HL-60/S4 (cell line): ENCODE results near the gene ABCB8.

Experiments used
- in situ Hi-C: fragments of 300-500 bp; cut with MboI; formaldehyde crosslinking; loops from 2 replicates; pipeline ENCODE4 v1.14.3; 2022; ENCODE audit warnings: low sequenced_read_pairs

Gene ABCB8

DNA sequence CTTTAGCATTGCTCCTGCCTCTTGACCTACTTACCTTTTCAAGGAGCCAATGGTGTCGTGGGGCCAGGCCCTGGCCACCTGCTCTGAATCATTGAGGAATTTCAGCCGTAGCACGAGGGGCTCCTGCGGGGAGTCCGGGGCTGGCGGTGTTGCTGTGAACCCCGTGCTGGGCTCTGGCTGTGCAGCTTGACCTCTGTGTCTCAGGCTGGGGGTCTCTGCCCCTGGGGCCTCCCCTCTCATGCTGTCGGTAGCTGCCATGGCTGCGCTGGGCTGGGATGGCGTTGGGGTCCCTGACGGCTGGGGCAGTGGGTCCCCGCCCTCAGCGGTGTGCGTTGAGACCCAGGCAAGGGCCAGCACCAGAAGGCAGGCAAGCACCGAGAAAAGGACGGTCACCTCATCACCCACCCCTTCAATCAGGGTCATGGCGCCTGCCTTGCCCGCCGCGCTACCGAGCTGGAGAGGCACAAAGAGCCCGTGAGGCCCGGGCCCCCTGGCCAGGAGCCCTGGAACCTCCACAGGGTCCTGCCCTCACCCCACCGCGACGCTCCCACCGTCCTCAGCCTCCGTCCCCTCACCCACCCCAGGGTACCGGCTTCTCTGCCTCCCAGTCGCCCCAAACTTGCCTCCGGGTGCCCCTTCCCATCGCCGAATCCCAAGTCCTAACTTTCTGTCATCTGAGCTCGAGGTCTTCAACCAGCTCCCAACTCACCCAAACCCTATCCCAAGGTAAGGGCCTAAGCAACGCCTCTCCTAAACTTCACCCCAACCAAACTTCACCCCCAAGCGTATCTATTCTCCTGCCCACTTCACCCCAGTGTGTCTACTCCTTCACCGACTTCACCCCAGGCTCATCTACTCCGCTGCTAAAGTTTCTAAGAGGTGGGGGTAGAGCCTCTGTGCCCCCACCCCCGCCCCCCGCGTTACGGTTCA is 54.2 kb downstream of the ABCB8 start:
- in situ Hi-C loops: no loop called here

DNA sequence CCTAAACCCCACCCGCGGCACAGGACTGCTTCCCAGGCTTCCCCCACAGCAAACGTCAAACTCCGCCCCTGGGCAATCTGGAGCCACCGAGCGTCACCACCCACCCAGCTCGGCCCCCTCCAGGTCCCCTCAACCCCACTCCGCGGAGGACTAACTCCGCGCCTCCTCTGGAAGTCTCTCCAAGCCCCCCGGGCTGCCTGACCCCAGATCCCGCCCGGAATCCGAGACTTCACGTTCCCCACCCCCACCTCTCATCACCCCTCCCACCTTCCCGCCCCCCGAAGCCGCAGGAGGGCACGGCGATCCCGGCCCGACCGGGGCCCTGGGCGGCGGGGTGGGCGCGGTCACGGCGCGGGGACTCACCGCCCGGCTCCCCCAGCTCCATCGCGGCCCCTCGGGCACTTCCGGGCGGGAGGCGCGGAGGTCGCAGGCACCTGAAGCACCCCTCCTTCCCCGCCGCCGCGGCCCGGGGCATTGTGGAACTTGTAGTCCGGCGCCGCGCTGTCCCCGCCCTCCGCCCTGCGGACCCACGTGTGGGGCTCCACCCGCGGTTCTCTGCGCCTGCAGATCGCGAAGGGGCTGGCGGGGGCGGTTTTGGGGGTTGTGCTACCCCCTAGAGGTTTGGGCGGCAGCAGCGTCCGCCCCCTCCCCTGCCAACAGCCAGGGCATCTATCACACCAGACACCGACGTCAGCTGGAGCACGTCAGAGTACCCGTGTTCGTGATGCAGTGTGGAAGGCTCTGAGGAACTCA is 55.0 kb downstream of the ABCB8 start, which contains the start of gene TMUB1:
TMUB1 (minus strand) TSS at position 423 of the 753 bp plus-strand sequence. CDS start 930 bp downstream, outside the sequence.
- in situ Hi-C loops: no loop called here

DNA sequence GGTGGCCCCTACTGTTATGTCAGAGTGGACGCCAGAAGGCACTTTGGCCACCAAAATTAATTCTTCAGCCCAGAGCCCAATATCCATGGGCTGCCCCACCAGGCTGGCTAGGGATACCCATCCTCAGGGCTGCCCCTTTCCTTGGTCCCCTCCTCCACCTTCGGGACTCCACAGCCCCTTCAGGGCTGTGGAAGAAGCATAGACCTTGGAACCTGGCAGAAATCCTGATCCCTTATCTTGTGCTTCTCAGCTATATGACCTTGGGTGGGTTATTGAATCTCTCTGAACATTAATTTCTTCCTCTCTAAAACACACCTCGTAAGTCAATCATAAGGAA is 55.5 kb downstream of the ABCB8 start:
- in situ Hi-C loops: no loop called here

DNA sequence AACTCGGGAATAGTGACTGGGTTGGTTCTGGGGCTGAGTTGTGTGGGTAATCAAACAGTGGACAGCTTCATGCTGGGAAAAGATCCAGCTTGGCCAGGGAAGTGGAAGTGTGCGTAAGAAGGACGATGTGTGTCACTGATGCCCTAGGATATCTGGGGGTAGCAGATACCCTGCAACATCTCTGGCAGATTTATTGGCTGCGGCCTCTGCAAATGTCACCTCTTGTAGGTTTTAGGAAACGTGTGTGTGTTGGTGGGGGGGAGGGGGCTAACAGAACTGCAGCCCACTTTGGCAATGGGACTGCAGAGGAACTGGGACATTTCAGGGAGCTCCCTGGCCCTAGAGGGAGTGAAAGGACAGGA is 57.1 kb downstream of the ABCB8 start:
- in situ Hi-C loops: no loop called here

DNA sequence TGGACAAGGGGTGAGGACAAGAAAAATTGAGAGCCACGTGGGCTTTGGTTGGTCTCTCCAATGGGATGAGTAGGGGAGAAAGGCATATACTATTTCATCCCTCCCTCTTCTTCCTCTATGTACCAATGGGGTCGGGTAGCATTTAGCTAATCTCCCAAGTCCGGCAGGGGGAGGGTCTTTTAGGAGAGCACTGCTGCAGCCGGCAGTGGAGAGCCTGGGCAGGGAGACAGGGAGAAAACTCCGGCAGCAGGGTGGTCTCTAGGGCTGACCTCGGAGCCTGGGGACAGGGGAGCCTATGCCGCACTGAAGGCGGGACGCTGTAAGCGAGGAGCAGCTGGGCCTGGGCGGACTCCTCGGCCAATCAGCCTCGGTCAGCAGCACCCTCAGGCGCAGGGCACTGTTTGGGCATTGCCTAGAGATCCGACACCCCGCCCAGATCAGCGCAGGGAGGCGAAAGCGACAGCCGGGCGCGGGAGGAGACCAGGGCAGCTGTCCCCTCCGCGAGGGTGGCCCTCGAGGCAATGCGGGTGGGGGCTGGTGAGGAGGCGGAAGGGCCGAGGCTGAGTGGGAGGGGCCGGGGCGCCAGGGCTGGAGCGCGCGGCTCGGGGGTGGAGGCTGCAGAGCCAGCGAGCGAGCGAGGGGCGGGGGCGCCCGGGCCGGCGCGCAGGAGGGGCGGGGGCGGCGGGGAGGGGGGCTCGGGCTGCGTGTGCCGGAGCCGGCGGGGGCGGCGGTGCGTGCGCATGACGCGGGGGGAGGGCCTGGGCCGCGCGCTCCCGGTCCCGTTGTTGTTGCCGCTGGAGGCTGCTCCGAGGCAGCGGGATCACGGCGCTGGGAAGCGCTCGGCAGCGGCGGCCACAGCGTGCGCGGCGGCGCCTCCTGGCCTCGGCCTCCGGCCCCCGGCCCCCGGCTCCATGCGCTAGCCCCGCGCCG is 57.7 kb downstream of the ABCB8 start, which contains the start of gene AGAP3:
AGAP3 (plus strand) TSS at position 785 of the 930 bp plus-strand sequence. CDS start 267 bp downstream, outside the sequence.
- in situ Hi-C loops: no loop called here

DNA sequence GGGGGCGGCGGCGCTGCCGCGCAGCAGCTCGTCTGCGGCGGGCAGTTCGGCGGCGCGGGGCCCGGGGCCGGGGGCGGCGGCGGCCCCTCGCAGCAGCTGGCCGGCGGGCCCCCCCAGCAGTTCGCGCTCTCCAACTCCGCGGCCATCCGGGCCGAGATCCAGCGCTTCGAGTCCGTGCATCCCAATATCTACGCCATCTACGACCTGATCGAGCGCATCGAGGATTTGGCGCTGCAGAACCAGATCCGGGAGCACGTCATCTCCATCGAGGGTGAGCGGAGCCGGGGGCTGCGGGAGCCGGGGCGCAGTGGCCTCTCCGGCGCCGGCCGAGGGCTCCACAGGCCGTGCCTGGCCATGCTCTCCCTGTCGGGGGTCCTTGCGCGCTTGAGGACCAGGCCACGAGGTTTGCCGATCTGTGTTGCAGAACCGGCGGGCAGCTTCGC is 58.6 kb downstream of the ABCB8 start:
- in situ Hi-C loops: no loop called here

DNA sequence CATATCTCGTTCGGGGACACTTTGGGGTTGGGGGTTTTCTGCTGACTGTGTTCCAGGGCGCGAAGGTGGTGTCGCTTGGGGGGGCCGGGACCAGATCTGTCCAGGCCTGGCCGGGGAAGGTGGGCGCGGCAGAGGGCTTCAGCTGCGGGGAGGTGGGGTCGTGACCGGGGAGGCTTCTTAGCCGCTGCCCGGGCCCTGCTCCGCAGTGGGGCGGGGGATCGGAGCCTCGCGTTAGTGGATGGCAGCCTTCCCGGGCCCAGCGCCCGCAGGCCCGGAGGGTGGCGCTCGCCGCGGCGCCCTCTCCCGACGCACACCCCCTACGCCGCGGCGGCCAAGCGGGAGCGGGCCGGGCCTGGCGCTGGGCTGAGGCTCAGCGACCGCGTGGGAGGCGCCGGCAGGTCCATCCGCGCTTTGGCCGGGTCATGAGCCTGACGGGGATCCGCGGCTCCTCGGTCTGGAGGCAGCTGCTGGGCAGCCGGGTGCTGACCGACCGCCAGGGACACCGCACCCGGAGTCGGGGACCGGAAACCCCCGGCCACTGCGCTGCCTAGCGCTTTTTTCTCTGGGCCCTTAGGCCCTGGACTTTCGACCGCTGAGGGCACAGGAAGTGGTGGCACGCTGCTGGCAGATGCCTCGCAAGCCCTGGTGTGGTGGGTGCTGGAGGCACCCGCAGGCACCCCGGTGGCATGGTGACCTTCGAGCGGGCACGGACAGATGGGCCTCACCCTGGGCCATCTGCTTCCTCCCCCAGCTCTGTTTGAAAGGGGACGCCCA is 59.2 kb downstream of the ABCB8 start:
- in situ Hi-C loops: no loop called here

DNA sequence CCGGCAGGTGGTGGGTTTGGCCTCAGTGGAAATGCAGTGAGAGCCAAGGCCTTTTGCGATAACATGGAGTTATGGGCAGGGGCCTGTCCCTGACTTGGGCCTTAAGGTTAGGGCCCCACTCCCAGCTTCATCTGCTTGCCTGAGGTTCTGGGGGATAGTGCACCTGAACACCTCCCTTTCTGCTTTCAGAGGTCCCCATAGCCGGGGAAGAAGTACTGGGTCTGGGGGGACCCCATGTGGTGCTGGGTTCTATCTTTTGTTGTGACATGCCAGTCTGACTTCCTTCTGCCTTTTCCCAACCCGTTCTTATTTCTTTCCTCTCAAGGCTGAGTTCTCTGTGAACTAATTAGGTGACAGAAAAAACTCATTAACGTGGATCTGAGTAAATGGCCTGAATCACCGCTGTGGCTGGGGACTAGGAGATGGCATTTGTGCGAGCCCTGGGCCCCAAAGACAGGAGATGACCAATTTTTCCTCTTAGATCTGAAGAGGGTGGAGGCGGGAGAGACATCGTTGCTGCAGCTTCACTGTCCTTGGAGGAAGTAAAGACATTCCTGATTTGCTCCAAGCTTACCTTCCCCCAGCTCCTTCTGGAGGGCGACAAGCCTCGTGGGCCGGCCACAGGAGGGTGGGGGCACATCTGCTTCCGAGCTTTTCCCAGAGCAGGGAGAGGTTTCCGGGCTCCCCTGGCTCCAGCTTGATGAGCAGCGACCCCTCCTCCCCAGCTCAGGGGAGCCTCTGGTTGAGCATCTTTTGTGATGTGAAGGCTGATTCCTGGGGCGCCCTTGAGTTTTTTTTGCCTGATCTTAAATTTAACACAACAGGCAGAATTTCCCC is 60.0 kb downstream of the ABCB8 start:
- in situ Hi-C loops: no loop called here

DNA sequence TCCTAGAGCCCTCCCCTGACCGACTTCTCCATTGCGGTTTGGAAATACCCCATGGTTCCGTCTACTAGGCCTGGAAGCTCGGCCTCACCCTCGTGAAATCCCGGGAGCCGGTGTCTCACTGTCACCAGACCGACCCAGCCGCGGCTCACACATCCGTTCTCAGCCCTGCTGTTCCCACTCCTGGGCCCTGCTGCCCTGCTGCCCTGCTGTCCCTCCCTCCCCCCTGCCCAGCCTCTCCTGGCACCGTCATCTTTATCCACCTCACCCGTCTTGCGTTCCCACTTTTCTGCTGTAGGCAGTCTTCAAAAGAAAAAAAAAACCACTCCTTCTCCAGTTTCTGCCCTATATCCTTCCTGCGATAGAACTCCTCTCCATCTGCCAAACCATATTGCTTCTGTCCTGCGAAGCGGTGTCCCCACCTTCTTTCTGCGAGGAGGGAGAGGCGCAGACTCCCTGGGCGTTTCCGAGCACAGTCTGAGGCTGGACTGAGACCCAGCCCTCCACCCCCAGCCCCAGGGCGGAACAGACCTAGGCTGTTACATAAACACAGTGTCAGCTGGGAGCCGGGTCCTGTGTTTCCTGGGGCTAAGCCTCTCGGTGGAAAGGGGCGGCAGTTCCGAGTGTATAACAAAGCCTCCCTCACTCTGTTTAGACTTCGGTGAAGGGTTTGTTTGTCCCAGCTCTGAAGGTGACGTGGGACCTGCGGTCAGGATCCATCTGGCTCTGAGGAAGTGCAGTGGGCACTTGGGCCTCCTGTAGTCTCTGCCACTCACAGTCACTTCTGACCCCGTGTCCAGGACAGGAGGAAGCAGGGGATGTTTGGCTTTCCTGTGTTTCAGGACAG is 60.8 kb downstream of the ABCB8 start:
- in situ Hi-C loops: no loop called here

DNA sequence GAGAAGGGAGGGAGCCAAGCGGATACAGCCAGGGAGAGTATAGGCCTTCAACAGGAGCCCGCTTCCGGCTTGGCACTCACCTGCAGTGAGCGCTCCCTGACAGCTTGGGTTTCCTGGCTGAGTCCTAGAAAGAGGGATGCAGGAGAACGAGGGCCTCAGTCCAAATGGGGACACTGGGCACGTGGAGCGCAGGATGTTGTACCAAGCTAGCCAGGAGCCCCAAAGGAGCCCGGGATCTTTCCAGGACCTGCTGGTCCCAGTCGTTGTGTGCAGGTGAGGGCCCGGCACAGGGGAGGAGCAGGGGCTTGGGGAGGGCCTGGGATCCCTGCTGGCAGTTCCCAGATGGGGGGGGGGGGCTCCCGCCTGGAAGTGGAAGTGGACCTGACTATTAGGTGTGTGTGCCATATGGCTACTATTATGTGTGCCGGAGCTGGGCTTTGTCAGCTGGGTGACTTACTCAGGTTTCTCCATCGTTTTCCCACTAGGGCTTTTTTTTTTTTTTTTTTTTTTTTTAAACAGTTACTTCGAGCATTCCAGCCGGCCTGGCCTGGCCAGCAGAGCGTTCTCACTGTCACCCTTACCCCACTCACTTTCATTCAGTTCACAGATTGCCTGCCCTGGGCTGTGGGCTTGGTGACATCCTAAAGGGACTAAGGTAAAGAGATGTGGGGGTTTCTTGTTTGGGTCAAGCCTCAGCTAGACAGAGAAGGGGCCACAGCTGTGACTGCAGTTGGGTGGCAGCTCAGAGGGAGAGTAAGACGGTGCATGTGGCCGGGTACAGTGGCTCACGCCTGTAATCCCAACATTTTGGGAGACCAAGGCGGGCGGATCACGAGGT is 61.9 kb downstream of the ABCB8 start:
- in situ Hi-C loops: no loop called here

DNA sequence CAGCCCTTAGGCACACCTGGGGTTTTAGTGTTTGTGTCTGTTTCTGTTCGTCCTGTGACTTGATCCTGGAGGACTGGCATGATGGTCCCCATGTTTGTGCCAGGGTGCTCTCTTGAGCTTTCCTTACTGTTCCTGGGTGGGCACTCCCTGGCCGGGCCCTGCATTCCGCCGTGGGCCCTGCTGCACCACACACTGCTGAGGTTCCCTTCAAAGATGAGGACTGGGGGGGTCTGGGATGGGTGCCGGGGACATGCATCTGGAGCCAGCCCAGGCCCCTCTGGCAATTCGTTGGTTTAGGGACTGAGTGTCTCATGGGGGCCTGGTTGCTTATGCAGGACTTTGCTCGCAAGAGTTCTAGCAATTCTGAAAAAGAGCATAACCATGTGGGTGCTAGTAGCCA is 62.8 kb downstream of the ABCB8 start:
- in situ Hi-C loops: no loop called here

DNA sequence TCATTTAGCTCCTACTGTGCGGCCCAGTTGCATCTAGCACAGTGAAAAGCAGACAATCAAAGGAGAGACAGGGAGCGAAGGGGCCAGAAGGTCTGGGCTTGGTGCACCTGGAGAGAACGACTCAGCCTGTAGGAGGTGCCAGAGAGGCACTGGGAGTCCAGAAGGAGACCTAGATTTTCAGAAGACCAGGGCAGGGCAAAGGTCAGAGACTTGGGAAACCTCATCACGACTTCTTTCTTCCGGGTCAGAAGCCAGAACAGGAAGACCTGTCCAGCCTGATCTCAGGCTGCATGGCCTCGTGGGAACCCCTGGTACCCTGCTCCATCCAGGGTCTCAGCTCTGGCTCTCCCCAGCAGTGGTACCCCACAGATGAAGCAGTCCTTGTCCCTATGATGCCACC is 63.2 kb downstream of the ABCB8 start:
- in situ Hi-C loops: no loop called here

DNA sequence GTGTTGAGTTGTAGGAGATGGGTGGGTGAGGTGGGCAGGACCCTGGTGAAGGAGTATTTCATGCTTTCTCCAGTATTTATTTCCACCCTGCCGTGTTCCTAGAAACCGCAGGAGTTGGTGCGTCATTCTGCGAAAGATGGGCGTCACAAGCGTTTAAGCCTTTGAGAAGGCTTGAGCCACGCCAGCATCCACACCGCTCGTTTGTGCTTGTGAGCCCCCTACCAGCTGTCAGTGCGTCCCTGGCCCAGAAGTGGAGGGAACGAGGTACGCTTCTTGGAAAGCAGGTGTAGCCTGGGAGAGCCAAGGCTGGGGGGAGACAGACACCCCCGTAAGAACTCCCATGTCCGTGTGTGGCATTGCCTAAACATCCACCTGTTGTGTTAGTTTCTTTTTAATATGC is 63.7 kb downstream of the ABCB8 start:
- in situ Hi-C loops: no loop called here

DNA sequence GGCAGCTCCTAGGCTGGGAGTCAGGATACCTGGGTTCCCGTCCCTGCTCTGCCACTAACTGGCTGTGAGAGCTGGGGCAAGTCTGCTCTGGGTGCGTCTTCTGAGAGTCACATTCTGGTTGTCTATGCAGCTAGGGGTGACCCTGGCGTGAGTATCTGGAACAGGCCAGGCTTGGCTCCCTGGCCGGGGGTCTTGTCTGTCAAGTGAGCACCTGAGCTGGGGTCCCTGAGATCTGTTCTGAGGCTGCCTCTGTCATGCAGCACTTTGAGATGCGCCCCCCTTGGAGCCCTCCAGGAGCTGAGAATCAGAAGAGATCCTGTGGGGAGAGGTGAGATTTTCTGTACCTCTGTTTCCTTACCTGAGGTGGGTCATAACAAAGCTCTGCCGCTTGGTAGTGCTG is 65.5 kb downstream of the ABCB8 start:
- in situ Hi-C loops: no loop called here

DNA sequence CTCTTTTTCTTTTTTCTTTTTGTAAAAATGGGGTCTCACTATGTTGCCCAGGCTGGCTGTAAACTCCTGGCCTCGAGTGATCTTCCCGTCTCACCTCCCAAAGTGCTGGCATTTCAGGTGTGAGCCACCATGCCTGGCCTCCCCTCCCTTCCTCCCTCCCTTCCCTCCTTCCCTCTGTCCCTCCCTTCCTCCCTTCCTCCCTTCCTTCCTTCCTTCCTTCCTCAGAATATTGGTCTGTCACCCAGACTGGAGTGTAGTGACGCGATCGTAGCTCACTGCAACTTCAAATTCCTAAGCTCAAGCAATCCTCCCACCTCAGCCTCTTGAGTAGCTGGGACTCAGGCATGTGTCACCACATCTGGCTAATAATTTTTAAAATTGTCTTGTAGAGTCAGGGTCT is 66.4 kb downstream of the ABCB8 start:
- in situ Hi-C loops: no loop called here

DNA sequence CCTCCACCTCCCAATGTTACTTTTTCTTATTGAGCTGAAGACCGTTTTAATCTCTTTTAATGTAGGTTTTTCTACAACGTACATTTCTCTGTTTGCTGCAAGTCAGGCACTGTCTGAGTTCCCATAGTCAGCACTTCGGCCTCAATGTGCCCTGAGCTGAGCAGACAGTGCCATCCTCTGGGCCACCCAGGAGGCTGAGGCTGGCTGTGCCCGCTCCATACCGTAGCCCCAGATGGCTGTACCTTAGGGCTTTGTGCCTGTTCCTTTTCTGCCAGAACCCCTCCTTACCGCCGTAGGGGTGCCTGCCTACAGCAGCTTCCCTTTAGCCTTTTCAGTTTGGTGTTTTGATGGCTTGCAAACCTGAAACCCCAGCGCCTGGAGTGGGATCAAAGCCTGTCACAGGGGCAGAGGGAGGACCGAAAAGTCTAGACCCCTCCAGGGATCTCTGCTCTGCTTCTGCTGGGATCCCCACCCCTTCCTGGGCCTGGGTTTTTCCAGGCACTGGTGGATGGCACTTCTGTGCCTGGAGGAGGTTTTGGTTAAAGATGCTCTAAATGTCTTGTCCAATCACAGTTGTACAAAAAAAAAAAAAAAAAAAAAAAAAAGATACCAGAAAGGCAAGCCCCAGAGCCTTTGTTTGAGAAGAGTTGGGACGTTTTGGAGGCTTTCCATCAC is 67.0 kb downstream of the ABCB8 start:
- in situ Hi-C loops: no loop called here
